GM21576 (cell line): ENCODE measurements around the gene TSPAN5.

Source experiments
- ATAC-seq: cut with Tn5 transposase; IDR thresholded peaks from one replicate; pipeline ENCODE4 v1.9.1; 2021; ENCODE audit warnings: mild to moderate bottlenecking, moderate library complexity; ENCODE audit not compliant: unreplicated experiment

TSPAN5 gene

GRCh38 chr4:98601708-98602107, 56.7 kb downstream of the TSPAN5 start:
- no peak for ATAC-seq

DNA sequence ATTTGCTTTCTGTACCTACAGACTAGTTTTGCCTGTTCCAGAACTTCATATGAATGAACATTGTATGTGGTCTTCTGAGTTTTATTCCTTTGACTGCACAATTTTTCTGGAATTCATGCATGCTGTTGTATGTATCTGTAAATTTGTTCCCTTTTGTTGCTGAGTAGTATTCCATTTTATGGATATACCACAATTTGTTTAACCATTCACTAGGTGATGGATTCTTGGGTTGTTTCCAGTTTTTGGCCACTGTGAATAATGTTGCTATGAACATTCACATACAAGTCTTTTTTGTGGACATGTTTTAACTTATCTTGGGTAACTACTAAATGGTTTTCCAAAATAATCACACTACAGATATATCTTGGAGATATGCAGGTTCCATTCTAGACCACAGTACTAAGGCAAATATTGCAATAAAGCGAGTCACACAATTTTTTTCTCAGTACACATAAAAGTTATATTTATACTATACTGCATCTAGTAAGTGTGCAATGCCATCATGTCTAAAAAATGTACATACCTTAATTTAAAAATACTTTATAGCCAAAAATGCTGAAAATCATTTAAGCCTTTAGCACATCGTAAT, 58.7 kb downstream of the TSPAN5 start:
- no peak for ATAC-seq

GRCh38 chr4:98586962-98587354, 71.5 kb downstream of the TSPAN5 start:
- ATAC-seq = no peak

DNA sequence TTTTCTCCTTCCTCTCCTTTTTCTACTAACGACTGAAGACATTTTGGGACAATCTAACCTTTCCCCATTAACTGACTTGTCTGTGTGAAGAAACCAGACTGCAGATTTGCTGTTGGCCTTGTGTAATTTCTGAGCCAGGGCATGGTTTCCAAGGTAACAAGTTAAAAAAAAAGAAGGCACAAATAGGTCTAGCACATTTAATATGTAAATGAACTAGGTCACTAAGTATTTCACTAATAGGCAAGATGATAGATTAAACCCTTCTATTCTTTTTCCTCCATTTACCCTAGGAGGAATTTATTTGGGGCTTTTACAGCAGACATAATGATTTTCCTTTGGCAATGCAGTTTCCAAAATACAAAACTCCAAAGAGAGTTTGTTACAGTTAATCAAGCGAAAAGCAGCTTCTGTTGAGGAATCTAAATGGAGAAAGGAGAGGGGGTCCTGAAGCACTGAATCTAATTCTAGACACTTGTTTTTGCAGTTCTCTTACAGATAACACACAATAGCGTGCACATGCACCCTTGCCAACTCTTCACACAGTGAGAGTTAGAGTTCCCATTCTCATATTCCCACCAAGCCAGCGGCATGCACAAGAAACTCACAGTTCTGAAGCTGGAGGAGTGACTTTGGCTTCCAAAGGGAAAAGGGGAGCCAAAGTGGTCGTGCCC, 72.0 kb downstream of the TSPAN5 start:
- no peak for ATAC-seq

- ATAC-seq = no peak
Observed at GRCh38 chr4:98585596-98585995, 72.8 kb downstream of the TSPAN5 start.

DNA sequence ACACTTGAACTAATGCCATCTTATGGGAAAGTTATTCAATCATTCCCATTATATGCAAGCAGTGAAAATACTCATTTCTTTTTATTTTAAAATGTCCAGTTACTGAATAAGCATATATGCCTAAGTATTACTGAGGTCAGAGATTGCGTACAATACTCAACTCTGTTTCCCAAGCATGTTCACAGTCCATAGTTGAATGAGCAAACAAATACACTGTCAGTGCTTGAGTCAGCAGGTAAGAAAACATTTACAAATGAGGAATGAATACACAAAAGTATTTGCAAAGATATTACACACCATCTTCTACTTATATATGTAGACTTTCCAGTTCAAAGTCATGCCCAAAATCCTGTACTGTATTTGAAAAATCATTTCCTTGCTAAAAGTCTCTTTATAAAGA, 74.1 kb downstream of the TSPAN5 start:
- ATAC-seq = no peak

DNA sequence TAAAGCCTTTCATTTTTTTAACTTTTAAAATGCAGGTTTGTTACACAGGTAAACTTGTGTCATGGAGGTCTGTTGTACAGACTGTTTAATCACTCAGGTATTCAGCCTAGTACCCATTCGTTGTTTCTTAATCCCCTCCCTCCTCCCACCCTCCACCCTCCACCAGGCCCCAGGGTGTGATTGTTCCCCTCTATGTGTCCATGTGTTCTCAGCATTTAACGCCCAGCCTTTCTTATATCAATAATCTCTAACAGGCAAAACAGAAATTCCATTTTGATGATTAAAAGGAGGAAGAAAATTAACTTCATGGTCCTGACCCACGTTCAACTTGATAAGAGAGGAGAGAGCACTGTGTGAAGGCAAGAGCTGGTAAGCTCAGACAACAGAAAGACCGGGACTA, 75.1 kb downstream of the TSPAN5 start:
- no peak for ATAC-seq

DNA sequence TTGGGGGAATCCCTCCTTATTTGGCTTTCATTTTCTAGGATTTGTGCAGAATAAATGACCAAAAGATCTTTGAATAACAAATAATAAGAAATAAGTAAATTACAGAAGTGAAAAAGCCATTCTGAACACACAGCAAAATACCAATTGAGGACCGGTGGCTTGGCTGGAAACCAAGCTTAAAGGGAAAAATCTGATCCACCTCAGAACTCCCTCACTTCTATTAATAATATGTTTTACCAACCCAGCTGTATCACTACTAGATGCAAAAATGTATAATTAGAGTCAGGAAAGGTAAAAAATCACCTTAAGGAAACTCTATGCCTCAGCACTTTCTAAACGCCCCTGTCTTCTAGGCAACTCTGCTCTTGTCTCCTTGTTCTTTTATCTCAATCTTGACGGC, 77.3 kb downstream of the TSPAN5 start:
- no peak for ATAC-seq

- no peak for ATAC-seq
Observed at GRCh38 chr4:98577956-98578355, 80.5 kb downstream of the TSPAN5 start.

DNA sequence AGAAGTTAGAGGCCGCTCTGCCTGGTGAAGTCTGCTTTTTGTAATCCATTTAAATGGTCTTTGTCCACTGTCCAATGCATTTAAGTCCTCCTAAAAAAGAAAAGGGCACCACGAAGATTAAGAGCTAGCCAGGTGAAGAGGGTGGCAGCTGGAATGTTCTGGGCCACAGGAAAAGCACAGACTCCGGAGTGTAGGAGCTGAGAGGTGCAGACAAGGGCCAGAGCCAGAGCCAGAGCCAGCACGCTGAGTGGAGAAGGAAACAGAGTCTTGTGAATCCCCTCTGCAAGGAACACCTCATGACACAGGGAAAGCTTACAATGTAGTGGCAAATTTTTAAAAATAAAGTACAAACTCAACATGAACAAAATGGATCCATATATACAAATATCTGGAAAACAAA, 83.6 kb downstream of the TSPAN5 start:
- no peak for ATAC-seq

GRCh38 chr4:98573791-98574190, 84.6 kb downstream of the TSPAN5 start:
- ATAC-seq = no peak

DNA sequence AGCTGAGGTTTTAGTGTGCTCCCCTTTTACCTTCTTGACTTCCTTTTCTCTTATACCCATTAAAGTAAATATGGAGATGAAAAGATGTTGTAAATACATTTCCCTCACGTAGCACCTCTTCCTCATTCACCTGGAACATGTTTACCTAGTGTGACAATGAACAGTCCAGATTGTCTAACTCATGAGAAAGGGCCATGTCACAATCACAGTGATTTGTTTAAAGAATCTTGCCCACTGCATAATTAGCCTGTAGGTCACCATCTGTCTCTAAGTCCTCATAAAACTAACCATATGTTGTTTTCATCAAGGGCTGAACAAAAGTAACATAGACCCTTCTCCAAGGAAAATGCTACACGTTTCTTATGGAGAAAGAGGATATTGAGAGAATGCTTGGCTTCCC, 85.7 kb downstream of the TSPAN5 start:
- ATAC-seq = no peak

DNA sequence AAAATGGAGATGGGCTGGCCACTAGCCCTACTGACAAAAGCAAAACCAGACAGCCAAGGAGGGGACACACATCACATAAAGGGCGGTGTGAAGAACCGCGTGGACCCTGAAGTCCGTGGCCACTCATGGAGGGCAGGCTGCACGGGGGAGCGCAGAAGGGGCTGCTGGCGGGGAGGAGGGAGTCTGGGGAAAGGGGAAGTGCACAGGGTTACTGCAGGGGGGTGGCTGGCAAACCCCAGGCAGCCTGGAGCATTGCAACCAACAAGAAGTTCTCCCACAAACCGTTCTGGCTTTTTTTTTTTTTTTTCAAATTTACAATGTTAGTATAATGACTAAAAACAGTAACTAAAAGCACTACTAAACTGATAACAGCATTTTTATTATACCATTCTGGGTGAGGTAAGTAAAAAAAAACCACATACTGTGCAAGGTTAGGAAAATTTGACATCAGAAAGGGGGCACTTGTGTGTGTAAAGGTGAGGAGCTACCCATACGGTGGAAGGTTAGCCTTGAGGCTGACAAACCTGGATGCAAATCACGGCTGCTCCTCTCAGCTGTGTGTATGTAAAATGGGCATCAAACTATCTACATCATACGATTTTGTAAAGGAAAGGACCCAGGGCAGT, 87.1 kb downstream of the TSPAN5 start:
- ATAC-seq = no peak

GRCh38 chr4:98570151-98570797, 88.1 kb downstream of the TSPAN5 start:
- no peak for ATAC-seq

GRCh38 chr4:98568941-98569663, 89.3 kb downstream of the TSPAN5 start:
- no peak for ATAC-seq

DNA sequence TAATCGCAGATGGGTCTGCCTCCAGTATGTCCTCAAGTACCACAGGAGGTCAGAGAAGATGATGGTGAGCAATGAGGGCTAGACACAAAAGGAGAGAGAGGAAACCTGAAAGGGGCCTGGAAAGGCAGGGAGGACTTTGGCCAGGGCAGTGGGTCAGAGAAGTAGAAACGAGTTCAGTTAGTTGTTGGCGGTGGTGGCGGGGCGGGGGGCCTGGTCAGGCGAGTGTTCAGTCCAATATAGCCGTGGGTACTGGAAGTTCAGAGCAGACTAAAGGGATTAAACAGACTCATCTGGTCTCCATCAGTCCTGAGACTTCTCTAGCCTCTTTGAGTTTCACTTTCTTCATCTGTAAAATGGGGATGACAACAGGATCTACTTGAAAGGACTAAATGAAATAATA, 90.8 kb downstream of the TSPAN5 start:
- no peak for ATAC-seq

DNA sequence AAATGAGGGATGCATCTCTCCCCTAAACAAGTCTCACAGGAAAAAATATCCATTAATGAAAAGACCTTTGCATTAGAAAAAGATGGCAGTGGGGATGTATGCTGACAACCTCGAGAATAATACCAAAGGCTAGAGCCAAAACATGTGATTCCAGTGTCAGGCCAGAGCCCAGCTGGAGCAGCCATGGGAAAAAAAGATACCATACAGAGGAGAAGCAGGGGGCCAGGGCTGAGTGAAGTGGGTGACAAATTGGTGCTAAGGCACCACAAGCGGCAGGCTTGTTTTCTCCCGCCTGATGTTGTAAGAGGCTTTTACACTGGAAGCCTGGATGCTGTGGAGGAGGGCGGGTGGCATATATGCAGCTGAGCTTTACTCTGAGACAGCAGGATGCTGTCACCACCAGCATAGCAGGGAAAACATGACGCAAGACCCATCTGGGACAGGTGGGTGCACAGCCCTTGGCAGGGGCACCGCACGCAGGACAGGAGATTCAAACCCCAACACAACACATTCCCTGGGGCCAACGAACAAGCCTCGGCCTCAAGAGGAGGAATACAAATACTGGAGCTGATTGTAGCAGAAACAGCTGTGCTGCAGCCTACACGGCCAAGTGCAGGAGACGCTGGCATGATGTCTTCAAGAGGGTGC, 91.9 kb downstream of the TSPAN5 start:
- ATAC-seq = no peak

DNA sequence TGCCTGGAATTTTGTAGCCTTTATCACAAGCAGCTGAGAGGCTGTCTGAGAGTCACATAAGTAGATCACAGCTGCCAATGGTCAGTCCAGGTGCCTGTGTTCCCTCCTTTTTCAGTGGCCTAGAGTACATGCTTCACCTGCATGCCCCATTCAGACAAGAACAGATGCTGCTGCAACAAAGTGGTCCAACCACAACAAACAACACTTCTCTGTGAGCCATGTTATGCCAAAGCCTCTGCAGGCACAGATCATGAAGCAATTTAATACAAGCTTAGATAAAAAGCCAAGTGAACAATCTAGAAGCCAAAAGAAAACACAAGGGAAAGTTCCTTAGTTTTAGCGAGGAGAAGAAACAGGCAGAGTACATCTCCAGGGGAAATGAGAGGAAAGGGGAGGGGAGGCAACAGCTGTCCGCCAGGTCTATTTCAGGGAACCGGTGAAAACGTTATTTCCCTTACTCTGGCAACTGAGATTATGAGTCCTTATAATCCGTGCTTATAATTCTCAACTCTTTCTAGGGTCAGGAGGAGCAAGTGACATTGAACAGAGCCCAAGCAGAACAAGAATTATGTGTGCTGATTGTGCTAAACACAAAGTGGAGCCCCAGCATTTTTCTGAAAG, 92.6 kb downstream of the TSPAN5 start:
- ATAC-seq = no peak

- ATAC-seq = no peak
Observed at GRCh38 chr4:98564852-98565251, 93.6 kb downstream of the TSPAN5 start.

DNA sequence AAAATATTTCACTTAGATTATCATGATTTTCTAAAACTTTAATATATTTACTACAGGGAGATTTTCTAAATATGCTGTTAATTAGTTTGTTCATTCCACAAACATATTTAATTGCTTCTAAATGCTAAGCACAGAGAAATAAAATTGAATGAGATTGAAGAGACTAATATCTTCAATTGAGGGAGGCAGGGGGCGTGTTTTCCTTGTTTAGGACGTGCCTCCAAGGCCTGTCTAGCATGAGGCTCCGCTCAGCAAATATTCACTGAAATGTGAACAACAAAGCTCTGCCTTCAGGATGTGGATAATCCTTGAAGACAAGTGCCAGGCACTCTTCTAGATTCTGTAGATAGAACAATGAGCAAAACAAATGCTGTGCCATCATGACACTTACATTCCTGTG, 98.1 kb downstream of the TSPAN5 start:
- ATAC-seq = no peak
